Myocyte (in vitro differentiated cells): ENCODE results near the gene NDUFAF7. TPM values are rescaled to one million over a fixed set of nuclear protein-coding genes. Genes with fewer than 3 reads are reported as not detected.
"Not testable (repeated sequence)": the region's sequence is repeated elsewhere in the genome, so short reads cannot be mapped to it uniquely, and the experiment has no call there.

Experiments
- DNase-seq: peaks from one replicate; pipeline ENCODE4 v3.0.0-alpha.2; 2012; ENCODE audit warnings: low read depth
- polyA plus RNA-seq: library from polyadenylated mRNA; unstranded; fragments of >200 nt; gene quantifications from one replicate; pipeline ENCODE4 v1.2.1, GENCODE V29; 2012; ENCODE audit warnings: missing spikeins
- total RNA-seq: library from RNA; depleted of rRNA; stranded (reverse); fragments of >200 nt; gene quantifications from 2 replicates; pipeline ENCODE4 v1.2.3, GENCODE V29; 2014

NDUFAF7 gene, protein sequence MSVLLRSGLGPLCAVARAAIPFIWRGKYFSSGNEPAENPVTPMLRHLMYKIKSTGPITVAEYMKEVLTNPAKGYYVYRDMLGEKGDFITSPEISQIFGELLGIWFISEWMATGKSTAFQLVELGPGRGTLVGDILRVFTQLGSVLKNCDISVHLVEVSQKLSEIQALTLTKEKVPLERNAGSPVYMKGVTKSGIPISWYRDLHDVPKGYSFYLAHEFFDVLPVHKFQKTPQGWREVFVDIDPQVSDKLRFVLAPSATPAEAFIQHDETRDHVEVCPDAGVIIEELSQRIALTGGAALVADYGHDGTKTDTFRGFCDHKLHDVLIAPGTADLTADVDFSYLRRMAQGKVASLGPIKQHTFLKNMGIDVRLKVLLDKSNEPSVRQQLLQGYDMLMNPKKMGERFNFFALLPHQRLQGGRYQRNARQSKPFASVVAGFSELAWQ
- total RNA-seq = 15.2 and 21.1 TPM in 2 replicates
- 12.7 TPM for polyA plus RNA-seq

DNA sequence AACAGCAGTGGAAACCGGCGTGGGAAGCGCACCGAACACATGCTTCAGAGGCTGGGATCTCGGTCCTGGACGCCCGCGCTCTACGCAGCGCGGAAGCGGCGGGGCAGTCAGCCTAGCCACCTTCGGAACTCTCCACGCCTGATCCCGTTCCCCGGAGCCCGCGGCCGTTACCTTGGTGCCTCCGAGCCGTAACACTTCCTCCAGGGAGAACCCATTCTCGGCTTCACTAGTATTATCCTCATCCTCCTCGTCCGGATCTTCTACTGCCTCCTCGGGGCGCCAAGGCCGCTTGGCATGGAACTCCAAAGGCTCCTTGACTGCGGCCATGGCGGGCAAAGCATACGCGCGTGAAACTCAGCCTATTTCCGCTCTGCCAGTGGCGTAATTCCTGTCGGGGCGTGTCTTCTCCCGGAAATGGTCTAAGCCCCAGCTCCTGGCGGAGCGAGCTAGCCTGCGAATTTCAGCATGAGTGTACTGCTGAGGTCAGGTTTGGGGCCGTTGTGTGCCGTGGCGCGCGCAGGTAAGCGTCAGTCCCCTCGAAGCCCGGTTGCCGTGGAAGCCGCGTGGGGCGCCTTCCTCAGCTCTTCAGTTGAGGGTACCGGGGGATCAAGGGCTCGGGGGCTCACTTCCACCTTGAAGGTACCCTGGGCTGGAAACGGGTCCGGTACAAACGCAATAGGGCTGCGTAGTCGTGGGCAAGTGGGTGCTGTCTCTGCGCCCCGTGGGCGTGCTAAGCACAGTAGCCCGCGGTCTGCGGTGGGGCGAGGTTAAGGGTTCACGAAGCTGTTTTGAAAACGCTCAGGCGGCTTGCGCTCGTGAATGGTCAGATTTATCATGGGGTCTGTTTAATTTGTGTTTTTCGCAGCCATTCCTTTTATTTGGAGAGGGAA lies at the start of gene NDUFAF7, which contains the start of gene CEBPZ:
TSS of gene NDUFAF7 (plus strand) at position 418 of the 890 bp plus-strand sequence. CDS start at position 466, 48 bp downstream.
TSS of gene CEBPZ (minus strand) at position 356 of the 890 bp plus-strand sequence. CDS start at position 327, 29 bp downstream.
- DNase-seq = peak; percentile 92

DNA sequence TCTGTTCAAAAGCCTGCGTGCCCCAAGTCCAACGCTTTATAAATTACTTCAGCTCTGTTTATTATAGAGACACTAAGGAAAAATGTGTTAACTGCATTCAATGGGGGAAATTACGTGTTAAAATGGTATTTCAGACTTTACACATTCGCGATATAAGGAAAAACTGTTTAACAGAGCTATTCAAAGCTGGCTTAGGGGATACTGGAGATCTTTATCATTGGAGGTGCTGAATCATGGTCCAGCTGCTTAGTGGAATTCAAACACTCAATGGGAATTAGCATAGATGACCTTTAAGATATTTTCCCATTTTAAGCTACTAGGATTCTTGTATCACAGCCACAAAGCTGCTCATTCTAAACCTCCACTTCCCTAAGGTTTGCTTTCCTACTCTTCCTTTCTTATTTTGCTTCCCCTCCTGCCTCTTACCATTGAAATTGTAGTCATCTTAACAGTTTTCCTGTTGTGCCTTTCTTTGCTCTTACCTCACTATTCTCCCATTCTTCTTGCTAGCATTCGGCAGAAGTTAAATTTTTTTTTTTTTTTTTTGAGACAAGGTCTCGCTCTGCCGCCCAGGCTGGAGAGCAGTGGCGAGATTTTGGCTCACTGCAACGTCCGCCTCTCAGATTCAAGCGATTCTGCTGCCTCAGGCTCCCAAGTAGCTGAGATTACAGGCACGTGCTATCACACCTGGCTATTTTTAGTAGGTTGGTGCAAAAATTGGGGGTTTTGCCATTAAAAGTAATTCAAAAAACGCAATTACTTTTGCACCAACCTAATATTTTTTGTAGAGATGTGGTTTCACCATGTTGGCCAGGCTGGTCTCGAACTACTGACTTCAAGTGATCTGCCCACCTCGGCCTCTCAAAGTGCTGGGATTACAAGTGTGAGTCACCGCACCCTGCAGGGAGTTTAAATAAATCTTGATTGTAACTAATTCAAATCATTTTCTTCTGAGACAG lies 49.5 kb upstream of the NDUFAF7 start:
- no peak for DNase-seq

DNA sequence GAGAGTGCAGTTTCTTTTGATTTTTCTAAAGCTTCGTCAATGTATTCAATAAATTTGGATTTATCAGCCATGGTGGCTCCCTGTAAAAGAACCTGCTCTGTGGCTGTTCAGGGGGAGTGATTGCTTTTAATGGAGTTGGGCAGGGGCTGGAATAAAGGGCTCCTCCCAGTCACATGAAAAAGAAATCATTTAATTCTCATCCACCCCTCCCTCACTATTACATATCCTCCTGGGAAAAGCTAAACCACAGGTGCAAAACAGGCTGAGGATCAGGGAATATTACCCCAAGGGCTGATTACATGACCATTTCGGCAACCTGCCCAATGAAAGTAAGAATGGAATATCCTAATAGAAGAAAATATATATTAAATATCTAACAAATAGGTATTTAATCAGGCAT lies 42.9 kb upstream of the NDUFAF7 start, which contains the start of gene SULT6B1:
TSS of gene SULT6B1 (minus strand) at position 101 of the 400 bp plus-strand sequence. CDS start at position 71, 30 bp downstream.
- no peak for DNase-seq

DNA sequence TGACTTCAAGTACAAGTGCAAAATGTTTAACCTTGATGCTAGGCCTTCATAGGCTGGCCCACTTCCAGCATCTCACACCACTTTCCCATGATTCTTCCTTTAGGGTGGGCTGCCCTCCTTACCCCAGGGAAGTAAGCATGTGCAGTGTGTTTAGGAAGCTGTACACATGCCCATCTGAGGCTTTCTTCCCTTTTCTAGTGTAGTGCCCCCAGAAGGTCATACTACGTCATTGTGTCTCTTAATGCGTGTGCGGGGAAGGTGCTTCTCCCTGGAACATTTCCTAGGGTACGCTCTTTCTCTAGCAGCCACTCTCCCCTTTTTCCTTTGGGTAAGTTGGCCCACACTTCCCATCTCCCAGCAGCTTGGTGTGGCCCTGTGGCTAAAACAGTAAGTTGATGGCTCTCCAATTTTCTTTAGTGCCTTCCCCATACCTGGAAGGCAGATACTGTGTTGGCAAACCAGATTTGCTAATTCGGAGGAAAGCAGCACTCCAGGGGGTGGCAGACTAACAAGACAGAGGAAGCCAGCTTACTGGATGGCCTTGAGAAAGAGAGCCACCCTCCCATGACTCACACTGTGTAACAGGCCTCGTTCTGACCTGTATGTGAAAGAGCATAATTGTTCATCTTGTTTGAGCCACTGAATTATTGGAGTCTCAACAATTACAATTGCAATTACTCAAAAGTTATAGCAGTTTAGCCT lies 41.9 kb upstream of the NDUFAF7 start:
- DNase-seq = peak; percentile 46

DNA sequence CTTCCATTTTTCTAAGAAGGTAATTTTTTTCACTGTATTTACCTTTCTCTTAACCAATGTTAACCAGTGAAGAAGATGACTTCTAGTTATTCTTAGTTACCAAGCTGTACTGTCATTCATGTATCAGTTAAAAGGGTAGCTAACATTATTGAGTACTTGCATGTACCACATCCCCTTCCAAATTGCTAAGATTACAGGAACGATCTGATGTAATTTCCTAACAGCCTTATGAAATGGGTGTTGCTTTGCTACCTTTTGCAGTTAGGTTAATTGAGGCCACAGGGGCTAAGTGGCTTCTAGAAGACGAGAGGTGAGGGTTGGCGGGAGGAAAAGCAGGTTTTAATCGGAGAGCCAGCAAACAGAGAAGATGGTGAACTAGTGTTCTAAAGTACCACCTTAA lies 41.2 kb upstream of the NDUFAF7 start:
- no peak for DNase-seq

DNA sequence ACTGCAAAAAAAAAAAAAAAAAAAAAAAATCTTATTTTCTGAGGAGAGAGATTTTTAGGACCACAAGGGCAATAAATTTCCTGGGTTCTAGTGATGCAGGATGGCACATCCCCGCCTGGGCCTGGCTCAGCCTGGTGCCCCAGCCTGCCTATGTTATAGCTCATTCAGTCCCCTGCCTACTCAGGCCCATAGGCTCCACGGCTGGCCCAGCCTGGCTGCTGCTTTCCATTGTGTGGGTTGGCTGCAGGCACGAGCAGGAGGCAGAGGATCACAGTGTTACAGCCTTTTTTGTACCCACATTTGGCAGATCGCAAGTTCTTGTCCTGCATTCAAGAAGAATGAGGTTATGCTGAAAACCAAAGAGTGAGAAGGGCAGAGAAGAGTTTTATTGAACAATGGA lies 40.2 kb upstream of the NDUFAF7 start:
- no peak for DNase-seq

DNA sequence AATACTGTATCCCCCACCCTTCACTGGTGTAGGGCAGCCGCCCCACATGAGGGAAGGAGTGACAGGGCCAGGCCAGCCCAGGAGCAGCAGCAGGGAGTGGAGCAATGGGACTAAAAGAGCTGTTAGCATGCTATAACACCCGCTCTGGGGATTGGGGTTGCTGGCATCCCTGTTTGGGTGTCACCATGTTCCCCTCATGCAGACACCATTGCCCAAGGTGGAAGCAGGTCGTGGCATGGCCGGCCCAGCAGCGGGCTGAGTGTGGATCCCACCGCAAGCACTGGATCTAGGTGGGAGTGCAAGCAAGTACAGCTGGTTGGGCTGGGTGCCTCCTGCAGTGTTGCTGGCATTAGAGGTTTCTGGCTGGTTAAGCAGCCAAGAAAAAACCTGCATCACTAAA lies 39.7 kb upstream of the NDUFAF7 start:
- no peak for DNase-seq

DNA sequence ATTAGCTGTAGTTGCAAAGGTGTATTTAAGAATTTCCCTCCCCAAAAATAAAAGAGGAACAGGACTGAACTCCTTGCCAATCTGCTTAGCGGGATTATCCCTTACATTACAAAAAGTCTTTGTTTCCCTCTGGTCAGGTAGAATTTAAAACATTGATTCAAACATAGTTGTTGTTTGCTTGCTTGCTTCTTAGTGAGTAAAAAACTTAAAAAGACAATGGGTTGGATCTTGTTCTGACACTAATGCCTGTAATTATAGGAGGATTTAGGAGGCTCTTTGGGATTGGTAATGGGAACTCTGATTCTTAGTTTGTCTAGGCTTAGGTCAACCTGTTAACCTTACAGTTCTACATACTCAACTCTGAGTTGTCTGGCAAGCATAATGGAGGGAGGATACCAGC lies 38.9 kb upstream of the NDUFAF7 start:
- no peak for DNase-seq

DNA sequence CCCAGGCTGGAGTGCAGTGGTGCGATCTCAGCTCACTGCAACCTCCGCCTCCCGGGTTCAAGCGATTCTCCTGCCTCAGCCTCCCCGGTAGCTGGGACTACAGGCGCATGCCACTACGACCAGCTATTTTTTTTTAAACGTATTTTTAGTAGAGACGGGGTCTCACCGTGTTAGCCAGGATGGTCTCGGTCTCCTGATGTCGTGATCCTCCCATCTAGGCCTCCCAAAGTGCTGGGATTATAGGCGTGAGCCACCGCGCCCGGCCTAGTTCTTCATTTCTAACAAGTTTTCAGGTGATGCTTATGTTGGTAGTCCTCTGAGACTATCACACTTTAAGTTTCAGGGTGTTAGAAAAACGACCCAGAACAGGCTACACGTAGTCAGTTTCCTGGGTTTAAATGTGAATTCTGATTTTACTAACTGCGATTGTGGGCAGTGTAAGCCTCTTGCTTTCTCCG lies 35.6 kb upstream of the NDUFAF7 start:
- DNase-seq = not testable (repeated sequence)

DNA sequence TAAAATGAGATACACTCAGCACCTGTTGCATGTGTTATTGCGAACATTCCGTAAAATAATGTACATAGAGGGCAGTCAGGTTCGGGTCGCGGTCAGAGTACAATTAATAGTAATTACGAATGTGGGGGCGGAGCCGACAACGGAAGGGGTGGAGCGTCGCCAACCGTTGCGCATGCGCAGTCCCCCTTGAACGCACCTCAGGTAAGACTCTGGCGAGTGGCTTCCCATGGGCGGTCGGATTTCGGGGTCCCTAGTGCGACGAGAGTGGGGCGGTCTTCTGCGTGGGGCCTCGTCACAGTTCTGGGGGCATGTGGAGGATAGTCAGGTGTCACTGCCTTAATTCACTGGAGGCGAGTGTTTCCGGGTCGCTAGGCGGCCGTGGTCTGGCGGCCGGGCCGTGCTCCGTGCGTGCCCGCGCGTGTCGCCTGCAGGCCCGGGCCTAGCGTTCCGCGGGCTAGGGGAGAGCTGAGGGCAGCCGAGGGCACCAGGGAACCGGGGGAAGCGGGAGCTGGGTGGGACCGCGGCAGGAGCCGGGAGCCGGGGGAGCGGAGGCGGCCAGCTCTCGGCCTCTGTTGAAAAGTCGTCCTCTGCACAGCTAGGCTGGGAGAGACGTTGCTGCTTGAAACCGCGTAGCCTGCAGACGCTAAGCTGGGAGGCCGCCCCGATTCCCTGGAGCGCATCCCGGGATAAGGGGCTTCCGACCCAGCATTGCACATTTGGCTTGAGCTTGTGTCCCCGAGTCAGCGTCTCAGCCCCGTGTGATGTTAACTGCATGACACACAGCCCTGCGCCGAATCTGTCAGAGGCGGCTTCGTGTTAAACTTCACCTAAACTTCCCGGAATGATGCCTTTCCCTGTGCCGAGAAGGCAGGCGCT lies 34.9 kb upstream of the NDUFAF7 start, which contains the start of gene CEBPZOS:
TSS of gene CEBPZOS (plus strand) at position 177 of the 876 bp plus-strand sequence. CDS start 3,209 bp downstream, outside the sequence.
- DNase-seq = peak; percentile 84

DNA sequence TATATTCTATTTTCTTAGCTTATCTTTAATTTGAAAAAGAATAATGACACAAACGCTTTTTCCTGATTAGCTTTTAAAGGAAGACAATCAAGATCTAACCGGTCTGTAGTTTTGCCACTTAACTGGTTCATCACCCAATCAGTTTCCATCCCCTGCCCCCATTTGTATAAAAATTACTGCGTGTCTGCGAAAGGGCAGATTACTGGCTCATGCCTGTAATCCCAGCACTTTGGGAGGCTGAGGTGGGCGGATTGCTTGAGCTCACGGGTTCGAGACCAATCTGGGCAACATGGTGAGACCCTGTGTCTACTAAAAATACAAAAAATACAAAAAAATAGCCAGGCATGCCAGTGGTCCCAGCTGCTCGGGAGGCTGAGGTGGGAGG lies 32.8 kb upstream of the NDUFAF7 start:
- DNase-seq = no peak

DNA sequence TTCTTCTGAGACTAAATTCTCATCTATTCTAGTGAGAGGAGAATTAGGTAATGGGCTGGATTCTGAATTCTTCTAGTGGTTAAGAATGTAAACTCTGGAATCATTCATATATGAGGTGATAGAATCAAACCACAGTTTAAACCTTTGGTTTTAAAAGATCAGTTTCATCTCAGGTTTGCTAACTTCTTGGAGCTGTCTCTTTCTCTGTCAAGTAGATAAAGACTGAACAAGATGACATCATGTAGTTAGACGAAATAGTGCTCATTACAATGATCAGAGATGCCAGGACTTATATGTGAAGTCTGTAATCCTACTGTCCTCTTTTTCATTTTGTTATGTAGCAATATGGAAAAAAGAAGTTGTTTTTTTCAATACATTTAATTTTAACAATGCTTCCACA lies 30.2 kb upstream of the NDUFAF7 start:
- no peak for DNase-seq

DNA sequence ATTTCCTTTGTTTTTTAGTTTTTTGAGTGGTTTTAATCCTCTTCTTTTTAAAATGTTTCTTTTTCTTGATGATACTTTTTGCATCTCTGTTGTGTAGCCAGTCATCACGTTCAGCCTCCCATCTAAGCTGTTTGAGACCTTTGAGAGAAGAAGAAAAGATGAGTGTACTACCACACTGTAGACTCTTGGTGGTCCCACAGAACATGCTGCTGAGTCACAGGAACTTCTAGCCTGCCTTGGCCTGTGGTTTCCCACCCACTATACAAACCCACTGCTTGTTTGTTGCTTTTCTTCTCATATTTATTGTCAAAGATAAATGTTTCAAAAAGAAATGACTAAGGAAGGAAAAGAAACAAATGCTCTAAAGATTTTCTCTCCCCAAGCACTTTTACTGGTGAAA lies 29.7 kb upstream of the NDUFAF7 start:
- no peak for DNase-seq

DNA sequence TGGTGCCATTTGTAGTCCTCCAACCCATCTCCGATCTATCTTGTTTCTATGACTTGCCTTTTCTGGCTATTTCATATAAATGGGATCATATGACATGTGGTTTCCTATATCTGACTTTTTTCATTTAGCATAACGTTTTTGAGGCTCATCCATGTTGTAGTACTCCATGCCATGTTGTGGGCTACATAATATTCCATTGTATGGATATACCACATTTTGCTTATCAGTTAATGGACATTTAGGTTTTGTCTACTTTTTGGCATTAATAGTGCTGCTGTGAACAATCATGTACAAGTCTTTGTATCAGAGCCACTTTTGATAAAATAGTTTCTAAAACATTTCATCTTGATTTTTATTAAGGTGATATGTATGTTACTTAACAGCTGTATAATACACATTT lies 27.8 kb upstream of the NDUFAF7 start:
- DNase-seq = no peak

DNA sequence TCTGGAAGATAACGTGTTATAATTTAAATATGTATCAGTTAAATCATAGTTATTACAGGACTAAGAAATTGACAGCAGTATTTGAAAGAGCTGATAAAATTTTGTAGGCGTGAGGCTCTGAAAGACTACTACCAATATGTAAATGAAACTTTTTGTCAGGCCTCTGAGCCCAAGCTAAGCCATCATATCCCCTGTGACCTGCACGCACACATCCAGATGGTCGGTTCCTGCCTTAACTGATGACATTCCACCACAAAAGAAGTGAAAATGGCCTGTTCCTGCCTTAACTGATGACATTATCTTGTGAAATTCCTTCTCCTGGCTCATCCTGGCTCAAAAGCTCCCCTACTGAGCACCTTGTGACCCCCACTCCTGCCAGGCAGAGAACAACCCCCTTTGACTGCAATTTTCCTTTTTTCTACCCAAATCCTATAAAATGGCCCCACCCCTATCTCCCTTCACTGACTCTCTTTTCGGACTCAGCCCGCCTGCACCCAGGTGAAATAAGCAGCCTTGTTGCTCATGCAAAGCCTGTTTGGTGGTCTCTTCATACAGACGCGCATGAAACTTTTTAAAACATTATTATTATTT lies 26.3 kb upstream of the NDUFAF7 start:
- DNase-seq = not testable (repeated sequence)

DNA sequence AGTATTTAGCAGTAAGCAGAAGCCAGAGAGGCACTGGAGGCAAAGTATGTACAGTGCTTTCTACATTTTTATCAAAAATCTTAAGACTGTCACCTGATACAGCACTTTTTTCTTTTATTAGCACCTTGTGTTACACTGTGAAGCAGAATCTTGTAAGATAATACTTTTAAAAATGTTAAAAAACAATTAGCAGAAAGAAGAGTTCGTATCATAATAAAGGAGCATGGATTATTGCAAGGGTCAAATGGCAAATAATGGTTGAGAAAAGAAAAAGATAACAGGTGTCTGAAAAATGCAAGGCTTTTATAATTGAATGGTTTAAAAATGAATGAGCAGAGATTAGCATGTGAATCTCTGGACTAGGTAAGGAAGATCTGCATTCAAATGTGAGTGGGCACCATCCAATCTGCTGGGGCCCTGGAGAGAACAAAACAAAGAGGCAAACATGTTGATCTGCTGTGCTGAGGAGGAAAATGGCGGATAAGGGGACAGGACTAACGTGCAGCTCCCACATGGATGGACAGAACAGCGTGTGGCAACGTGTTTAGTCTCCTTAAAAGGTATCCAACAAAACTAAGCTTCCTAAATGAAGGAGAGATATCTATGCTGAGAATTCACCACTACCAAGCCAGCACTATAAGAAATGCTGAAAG lies 25.6 kb upstream of the NDUFAF7 start:
- DNase-seq = no peak

DNA sequence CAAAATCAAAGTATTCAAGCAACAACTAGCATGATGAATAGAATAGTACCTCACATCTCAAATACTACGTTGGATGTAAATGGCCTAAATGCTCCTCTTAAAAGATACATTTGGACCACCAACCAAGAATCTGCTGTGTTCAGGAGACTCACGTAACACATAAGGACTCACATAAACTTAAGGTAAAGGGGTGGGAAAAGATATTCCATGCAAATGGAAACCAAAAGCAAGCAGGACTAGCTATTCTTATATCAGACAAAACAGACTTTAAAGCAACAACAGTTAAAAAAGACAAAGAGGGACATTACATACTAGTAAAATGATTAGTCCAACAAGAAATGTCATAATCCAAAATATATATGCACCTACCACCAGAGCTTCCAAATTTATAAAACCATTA lies 24.7 kb upstream of the NDUFAF7 start:
- not testable (repeated sequence) for DNase-seq

DNA sequence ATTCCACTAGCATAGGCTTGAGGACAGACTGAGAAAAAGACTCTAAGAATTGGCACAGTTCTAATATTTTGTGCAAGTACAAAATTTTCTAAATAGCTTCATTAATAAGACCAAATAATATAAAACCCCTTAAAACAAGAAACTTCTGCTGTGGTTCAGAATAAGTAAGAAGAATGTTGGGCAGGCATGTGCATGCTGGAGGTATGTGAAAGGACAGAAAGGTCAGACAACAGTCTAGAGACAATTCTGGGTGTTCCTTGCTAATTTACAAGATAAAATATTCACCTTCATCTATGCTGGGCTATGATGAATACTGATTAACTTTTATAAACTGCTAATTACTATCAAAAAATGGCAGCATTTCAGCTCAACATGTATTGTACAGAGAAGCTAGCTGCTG lies 20.2 kb upstream of the NDUFAF7 start:
- DNase-seq = no peak
